ENCODE data around the gene HECTD4.

HECTD4 gene

GRCh38 chr12:112170971-112171596, 211.1 kb downstream of the HECTD4 start:
- no peak for TF ChIP-seq CTCF (conservative IDR thresholded peaks at IDR 0.05)
- TF ChIP-seq ZFX (IDR thresholded peaks at IDR 0.05) = no peak
- no peak overlapping the region for H3K27ac ChIP-seq

DNA sequence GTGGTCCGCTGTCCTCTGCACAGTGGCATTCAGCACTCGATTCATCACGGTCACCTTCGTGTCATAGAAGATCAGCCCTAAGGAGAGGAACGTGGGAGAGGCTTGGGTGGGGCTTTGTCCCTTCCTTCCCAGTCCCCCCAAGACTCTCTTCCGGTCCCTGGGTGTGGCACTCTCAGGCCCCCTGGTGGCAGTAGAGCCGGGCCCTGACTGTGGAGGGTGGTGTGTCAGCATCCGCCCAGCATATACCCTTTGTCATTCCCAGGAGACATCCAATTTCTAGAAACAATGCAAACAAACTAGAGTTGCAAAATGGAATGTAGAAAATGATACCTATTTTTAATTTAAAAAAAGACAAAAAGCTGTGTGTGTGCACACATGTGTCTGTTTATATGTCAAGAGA, 211.9 kb downstream of the HECTD4 start:
- TF ChIP-seq ZFX (IDR thresholded peaks at IDR 0.05) = no peak
- TF ChIP-seq CTCF (conservative IDR thresholded peaks at IDR 0.05) = no peak
- H3K27ac ChIP-seq = no peak overlapping the region

DNA sequence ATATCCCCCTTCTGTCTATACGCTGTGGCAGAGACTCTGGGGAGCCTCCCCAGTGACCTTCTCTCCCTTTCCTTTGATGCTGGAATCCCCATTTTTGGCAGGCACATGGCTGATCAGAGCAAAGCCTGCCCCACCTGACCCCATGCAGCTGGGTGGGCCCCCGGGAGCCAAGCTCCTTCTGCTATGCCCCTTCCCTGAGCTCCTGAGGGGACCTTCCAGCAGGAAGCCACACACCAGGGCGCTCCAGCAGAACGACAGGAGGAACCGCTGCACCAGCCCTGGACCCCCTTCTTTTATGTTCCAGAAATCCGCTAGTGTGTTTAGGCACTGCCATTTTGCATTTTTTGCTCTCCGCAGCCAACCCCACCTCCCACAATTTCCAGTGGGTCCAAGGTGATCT, 212.3 kb downstream of the HECTD4 start:
- H3K27ac ChIP-seq = no peak overlapping the region
- TF ChIP-seq ZFX (IDR thresholded peaks at IDR 0.05) (no peak), CTCF (conservative IDR thresholded peaks at IDR 0.05) (no peak)

GRCh38 chr12:112169161-112169872, 212.9 kb downstream of the HECTD4 start:
- H3K27ac ChIP-seq = no peak overlapping the region
- TF ChIP-seq ZFX (IDR thresholded peaks at IDR 0.05) (no peak), CTCF (conservative IDR thresholded peaks at IDR 0.05) (no peak)

DNA sequence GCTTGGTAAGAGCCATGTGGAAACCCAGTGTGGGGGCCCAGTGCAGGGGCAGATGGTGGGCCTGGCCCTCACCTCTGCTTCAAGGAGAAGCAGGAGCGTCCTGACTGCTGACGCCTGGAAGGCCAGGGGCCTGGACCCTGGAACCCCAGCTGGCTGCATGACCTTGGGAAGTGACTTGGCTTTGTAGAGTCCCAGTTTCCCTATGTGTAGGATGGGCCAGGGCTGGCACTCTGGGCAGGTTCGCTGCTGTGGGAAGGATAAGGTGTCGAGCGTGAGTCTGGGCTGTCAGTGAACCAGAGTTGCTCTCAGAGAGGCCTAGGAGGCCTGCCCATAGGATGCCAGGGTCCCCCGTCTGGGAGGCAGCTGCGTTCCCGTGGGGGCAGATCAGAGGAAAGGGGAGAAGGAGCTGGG, 213.7 kb downstream of the HECTD4 start:
- no peak for TF ChIP-seq CTCF (conservative IDR thresholded peaks at IDR 0.05)
- TF ChIP-seq ZFX (IDR thresholded peaks at IDR 0.05) = no peak
- H3K27ac ChIP-seq = no peak overlapping the region

GRCh38 chr12:112167718-112168525, 214.3 kb downstream of the HECTD4 start:
- no peak overlapping the region for H3K27ac ChIP-seq
- TF ChIP-seq ZFX (IDR thresholded peaks at IDR 0.05) (no peak), CTCF (conservative IDR thresholded peaks at IDR 0.05) (no peak)

- TF ChIP-seq ZFX (IDR thresholded peaks at IDR 0.05) (no peak), CTCF (conservative IDR thresholded peaks at IDR 0.05) (no peak)
Measured at GRCh38 chr12:112167031-112167461, 215.2 kb downstream of the HECTD4 start.

More at GRCh38 chr12:112167031-112167461, 215.2 kb downstream of the HECTD4 start:
- H3K27ac ChIP-seq = no peak overlapping the region
